ENCODE results near the gene ABCA9.
"Not testable (repeated sequence)": the region's sequence is repeated elsewhere in the genome, so short reads cannot be mapped to it uniquely, and the experiment has no call there.

ABCA9 gene

DNA sequence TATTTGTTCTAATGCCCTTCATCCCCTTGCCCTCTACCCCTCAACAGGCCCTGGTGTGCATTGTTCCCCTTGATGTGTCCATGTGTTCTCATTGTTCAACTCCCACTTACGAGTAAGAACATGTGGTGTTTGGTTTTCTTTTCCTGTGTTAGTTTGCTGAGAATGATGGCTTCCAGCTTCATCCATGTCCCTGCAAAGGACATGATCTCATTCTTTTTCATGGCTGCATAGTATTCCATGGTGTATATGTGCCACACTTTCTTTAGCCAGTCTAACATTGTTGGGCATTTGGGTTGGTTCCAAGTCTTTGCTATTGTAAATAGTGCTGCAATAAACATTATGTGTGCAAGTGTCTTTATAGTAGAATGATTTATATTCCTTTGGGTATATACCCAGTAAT, 112.9 kb downstream of the ABCA9 start:
- H3K36me3 Mint-ChIP-seq (ENCODE audit: insufficient read depth); H3K27ac Mint-ChIP-seq; DNase-seq; H3K9me3 Mint-ChIP-seq; H3K4me1 Mint-ChIP-seq (ENCODE audit: low read depth in 2 of 2); ATAC-seq (replicated peaks); H3K4me3 Mint-ChIP-seq: not testable (repeated sequence)
- peaks cover under 1 to 27% of the 10 kb centered on the region in 2 donors for H3K27me3 Mint-ChIP-seq

DNA sequence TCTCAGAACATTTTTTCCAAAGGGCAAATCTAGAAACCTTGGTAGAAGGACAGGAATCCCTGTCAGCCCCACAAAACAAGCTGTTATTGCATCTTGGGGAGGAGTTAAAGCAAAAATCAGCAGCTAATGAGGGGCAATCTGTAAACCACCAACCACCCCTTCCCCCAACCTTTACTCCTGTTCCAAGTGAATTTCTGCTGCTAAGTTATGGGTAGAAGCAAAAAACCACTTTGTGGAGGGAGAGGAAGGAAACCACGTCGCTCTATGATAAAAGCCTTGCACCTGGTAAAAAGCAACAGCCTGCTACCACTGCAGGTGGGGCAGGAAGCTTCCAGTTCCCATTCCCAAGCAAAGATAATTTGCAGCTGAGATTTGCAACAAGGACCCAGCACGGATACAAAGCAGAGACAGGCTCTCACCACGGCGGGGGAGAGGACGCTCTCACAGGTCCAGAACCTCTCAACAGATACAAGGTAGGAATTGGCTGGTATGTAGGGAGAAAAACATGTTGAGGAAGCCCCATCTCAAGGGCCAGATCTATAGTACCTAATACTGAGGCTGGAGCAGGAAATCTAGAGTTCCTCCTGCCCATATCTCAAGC, 116.2 kb downstream of the ABCA9 start:
- H3K4me1 Mint-ChIP-seq (ENCODE audit: low read depth in 2 of 2): no peaks in the 10 kb centered on the region
- no peak overlapping the region for H3K27ac Mint-ChIP-seq
- peaks cover 0 to 10% of the 10 kb centered on the region in 2 donors for H3K27me3 Mint-ChIP-seq
- no peaks in the 10 kb centered on the region for H3K36me3 Mint-ChIP-seq (ENCODE audit: insufficient read depth)
- ATAC-seq (replicated peaks) (no peak), DNase-seq (no peak)
- H3K9me3 Mint-ChIP-seq: no peaks in the 10 kb centered on the region
- no peak overlapping the region for H3K4me3 Mint-ChIP-seq

DNA sequence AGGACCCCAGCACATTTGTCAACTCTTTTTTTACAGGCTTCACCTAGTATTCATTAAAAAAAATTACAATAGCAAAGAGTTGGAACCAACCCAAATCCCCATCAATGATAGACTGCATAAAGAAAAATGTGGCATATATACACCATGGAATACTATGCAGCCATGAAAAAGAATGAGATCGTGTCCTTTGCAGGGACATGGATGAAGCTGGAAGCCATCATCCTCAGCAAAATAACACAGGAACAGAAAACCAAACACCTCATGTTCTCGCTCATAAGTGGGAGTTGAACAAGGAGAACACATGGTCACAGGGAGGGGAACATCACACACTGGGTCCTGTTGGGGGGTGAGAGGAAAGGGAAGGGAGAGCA, 116.9 kb downstream of the ABCA9 start:
- not testable (repeated sequence) for H3K27me3 Mint-ChIP-seq; H3K9me3 Mint-ChIP-seq; H3K27ac Mint-ChIP-seq; H3K4me1 Mint-ChIP-seq (ENCODE audit: low read depth in 2 of 2); ATAC-seq (replicated peaks); H3K4me3 Mint-ChIP-seq; H3K36me3 Mint-ChIP-seq (ENCODE audit: insufficient read depth); DNase-seq

DNA sequence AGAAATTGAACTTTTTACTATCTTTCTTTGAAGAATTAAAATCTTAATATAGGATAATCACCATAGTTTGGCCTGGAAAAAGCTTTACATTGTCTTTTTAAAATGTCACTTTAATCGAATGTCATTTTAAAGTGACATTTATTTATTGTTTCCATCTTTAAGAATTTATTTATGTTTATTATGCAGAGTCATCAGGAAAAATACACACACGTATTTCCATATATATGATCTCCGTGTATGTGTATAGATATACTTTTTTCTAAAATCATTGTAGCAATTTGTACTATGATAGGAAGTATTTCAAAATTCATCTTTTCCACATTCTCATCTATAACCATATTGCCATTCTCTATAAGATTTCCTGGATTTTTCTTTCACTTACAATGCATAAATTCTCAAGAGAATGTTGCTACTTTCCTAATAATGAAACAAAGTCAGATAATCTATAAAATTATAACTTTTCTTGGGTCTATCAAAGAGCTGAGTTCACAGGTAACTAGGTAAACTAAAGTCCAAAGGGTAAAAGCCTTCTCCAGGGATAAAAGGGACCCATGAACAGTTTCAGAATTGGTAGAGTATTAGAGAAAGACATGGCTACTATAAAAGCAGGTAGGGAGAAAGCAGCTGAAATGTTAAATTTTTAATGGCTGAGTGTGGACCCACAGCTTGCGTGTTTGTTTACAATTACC, 117.5 kb downstream of the ABCA9 start:
- DNase-seq: no peak
- H3K4me1 Mint-ChIP-seq (ENCODE audit: low read depth in 2 of 2): no peaks in the 10 kb centered on the region
- H3K27ac Mint-ChIP-seq: no peak overlapping the region
- ATAC-seq (replicated peaks): no peak
- peaks cover 0 to 10% of the 10 kb centered on the region in 2 donors for H3K27me3 Mint-ChIP-seq
- H3K36me3 Mint-ChIP-seq (ENCODE audit: insufficient read depth): no peaks in the 10 kb centered on the region
- H3K9me3 Mint-ChIP-seq: no peaks in the 10 kb centered on the region
- H3K4me3 Mint-ChIP-seq: no peak overlapping the region

DNA sequence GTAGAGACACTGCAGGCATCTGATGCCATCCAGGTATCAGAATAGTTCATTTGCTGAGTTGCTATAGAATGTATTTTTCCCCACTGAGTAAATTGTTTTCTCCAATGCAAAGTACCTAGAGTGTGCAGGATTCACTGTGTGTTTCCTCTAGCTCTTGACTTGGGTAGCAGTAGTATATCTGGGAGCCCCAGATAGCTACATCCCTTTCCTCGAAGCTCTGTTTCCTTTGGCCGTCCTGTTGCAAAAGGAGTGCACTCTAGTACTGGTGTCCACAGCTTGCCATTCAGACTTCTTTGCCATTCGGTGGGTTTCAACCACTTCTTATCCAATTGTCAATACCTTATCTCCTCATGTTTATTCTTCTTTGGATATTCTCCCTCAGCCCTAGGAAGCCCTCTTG, 118.3 kb downstream of the ABCA9 start:
- Mint-ChIP-seq H3K4me1 (ENCODE audit: low read depth in 2 of 2) (no peaks in the 10 kb centered on the region), H3K27me3 (peaks cover 0 to 10% of the 10 kb centered on the region in 2 donors), H3K9me3 (no peaks in the 10 kb centered on the region), H3K4me3 (no peak overlapping the region), H3K27ac (no peak overlapping the region), H3K36me3 (ENCODE audit: insufficient read depth) (no peaks in the 10 kb centered on the region)
- ATAC-seq (replicated peaks): no peak
- no peak for DNase-seq

DNA sequence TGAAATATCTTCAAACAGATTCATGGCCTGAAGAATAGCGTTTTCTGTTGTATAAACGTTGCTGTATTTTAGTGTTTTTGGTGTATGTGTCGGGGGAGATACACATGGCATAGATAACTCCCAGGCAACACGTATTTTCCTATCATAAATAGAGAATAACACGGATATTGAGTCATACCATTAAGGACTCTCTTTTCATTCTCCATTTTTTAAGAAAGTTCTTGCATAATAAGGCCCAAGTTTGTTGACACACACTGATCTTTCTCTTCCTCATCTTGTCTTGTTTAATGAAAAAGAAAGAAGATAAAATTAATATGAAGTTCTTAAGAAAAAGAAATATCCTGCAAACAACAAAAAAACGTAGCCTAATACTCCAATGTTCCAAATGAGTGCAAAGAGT, 119.0 kb downstream of the ABCA9 start:
- DNase-seq (no peak), ATAC-seq (replicated peaks) (no peak)
- Mint-ChIP-seq H3K4me3 (no peak overlapping the region), H3K27ac (no peak overlapping the region), H3K27me3 (peaks cover 0 to 10% of the 10 kb centered on the region in 2 donors), H3K4me1 (ENCODE audit: low read depth in 2 of 2) (no peaks in the 10 kb centered on the region), H3K36me3 (ENCODE audit: insufficient read depth) (no peaks in the 10 kb centered on the region), H3K9me3 (no peaks in the 10 kb centered on the region)

DNA sequence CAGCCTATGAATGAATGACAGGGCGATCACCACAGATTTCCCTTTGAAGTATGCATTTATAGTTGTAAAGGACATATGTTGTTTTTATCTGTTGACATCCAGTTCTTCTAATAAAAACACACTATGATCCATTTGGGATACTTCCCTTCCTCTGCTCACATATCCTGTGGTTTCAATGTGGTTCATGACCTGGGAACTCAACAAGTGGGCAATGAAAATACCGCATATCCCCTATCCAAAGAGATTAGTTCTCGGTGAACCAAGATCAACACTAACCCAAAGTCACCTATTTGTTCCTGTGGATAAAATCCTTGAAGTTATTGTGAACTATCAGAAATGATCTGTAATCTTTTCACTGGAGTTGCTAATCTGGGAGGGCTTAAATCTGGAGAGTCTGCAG, 121.5 kb downstream of the ABCA9 start:
- ATAC-seq (replicated peaks) (no peak), DNase-seq (no peak)
- no peak overlapping the region for H3K27ac Mint-ChIP-seq
- no peaks in the 10 kb centered on the region for H3K9me3 Mint-ChIP-seq
- peaks cover 7 to 19% of the 10 kb centered on the region in 2 donors for H3K27me3 Mint-ChIP-seq
- no peaks in the 10 kb centered on the region for H3K36me3 Mint-ChIP-seq (ENCODE audit: insufficient read depth)
- no peak overlapping the region for H3K4me3 Mint-ChIP-seq
- no peaks in the 10 kb centered on the region for H3K4me1 Mint-ChIP-seq (ENCODE audit: low read depth in 2 of 2)

DNA sequence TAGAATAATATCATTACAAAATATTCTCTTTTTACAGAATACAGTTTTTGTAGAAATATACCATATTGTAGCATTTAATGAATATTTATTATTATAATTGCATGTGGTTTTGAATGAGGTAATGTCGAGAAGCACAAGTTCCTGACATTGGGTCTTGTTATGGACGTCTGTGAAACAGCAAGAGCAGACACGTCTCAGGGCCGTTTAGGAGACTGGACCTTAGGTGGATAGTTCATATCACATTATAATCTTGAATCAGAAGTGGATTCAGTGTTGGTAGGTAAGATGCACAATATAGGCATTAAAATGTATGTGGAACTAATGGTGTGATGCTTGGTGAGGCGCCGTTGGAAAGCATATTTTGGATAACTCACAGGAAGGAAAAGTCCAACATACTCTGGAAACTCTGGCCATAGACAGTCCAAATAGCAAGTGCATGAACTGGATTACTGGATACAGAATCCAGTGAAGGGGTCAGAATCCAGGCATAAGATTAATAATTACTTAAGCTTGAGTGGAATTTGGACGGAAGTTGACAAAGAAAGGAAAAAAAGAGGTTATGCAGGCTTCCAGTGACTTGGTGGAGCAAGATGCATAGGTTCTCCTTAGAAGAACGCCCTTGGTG, 122.7 kb downstream of the ABCA9 start:
- ATAC-seq (replicated peaks) (no peak), DNase-seq (no peak)
- H3K27me3 Mint-ChIP-seq: peaks cover 7 to 19% of the 10 kb centered on the region in 2 donors
- H3K27ac Mint-ChIP-seq: no peak overlapping the region
- no peak overlapping the region for H3K4me3 Mint-ChIP-seq
- H3K36me3 Mint-ChIP-seq (ENCODE audit: insufficient read depth): no peaks in the 10 kb centered on the region
- no peaks in the 10 kb centered on the region for H3K9me3 Mint-ChIP-seq
- no peaks in the 10 kb centered on the region for H3K4me1 Mint-ChIP-seq (ENCODE audit: low read depth in 2 of 2)

DNA sequence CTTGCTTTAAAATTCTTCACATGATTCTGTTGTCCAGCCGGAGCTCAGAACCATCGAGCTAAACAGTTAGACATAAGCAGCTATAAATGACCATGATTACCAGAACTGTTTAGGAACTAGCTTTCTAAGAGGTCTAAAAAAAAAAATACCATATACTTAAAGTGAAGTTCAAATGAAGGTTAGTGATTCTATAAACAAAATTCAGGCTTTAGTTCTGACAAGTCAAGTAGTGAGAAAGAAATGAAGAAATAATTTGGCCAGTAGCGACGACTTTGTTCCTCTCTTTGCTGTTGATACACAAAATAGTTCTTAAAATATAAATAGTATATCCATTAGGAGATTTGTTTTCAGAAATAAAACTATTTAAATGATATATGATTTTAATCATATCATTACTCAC, 133.2 kb downstream of the ABCA9 start:
- H3K9me3 Mint-ChIP-seq: no peaks in the 10 kb centered on the region
- no peak overlapping the region for H3K27ac Mint-ChIP-seq
- H3K36me3 Mint-ChIP-seq (ENCODE audit: insufficient read depth): no peaks in the 10 kb centered on the region
- no peak overlapping the region for H3K4me3 Mint-ChIP-seq
- DNase-seq: no peak
- no peaks in the 10 kb centered on the region for H3K4me1 Mint-ChIP-seq (ENCODE audit: low read depth in 2 of 2)
- no peak for ATAC-seq (replicated peaks)
- peaks cover 0 to 12% of the 10 kb centered on the region in 2 donors for H3K27me3 Mint-ChIP-seq

DNA sequence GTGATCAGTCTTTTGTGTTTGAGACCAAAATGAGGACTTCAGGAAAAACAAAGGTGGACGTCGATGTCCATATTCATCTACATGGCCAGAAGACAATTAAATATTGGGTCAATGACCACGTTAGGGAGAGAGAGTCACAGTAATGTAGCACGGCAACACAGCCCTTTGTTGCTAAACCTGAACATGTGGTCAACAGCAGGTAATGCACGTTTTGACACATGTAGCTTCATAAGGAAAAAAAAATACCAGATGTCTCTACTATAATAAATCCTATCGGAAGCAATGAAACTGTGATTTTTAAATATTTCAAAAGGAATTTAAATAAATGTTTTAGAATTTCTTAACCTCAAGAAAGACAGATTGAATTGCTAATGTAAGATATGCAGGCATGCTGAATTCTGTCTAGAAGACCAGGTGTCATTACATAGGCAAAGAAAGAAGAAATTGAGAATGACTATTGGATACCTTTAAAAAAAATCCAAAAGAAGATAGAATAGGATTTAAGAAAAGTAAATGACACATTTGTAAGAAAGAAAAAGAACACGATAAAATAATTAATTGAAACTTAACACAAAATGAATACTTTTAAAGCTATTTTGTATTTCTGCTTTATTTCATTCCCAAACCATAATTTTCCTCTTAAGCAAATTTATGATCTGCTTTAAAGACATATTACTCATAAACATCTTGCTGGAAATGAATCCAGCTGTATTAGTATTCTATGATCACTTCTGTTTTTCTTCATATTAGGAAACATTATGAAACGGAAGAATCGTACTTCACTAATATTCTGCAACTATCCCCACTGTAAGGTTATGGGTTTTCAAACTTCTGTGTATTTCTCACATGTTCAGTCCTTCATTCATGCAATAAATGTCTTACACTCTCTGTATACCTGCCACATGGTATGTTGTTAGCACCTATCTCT, 135.7 kb downstream of the ABCA9 start:
- DNase-seq: no peak
- Mint-ChIP-seq H3K4me1 (ENCODE audit: low read depth in 2 of 2) (no peaks in the 10 kb centered on the region), H3K9me3 (peaks cover 0 to 2% of the 10 kb centered on the region in 2 donors), H3K4me3 (no peak overlapping the region), H3K36me3 (ENCODE audit: insufficient read depth) (no peaks in the 10 kb centered on the region), H3K27me3 (peaks cover 0 to 12% of the 10 kb centered on the region in 2 donors), H3K27ac (no peak overlapping the region)
- ATAC-seq (replicated peaks): no peak

Data from effector memory CD8-positive, alpha-beta T cell (primary cell).